ENCODE data around the gene CTNNBIP1. TPM values are rescaled to one million over a fixed set of nuclear protein-coding genes. Genes with fewer than 3 reads are reported as not detected.

The CTNNBIP1 gene
- total RNA-seq, 1 experiment from 2014 or later = 14.6 TPM

DNA sequence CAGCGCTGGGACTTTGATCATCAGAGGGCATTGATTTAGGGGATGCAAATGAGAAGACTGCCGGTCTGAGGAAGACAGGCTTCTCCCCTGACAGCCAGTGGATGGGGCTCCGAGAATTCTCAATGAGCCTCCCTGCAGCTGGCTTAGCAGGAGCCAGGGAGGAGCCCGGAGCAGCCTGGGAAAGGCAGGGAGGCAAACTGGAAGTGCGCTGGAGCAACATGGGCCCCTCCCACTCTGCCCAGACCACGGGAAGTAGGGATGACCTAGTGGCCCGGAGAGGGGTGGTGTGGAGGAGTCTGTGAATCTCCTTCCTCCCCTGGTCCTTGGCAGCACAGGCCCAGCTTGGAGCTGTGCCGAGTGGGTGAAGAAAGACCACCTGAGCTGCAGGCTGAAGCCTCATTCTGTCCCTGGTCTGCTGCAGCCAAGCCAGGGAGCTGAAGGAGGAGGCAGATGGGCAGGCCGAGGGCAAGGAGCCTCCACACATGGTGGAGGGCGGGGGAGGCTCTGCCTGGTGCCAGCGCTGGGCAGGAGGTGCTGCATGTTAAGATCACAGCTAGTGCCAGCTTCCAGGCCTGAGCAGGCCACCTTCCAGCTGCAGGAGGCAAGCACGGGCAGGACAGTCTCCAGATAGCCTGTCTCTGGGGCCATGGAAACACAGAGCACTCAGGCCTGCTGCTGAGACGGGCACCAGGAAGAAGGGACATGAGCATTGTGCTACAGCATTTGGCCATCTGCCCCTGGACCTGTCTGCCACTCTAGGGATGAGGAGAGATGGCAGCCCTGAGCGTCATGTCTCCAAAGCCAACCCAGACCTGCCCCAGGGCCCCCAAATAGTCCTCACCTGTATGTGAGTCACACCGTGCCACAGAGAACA is 74.1 kb downstream of the CTNNBIP1 start:
- H3K27me3 ChIP-seq (replicated peaks; ENCODE audit: insufficient read depth, low read depth, low read length, poor library complexity) = no peaks in the 10 kb centered on the region
- TF ChIP-seq, protein P1, sequence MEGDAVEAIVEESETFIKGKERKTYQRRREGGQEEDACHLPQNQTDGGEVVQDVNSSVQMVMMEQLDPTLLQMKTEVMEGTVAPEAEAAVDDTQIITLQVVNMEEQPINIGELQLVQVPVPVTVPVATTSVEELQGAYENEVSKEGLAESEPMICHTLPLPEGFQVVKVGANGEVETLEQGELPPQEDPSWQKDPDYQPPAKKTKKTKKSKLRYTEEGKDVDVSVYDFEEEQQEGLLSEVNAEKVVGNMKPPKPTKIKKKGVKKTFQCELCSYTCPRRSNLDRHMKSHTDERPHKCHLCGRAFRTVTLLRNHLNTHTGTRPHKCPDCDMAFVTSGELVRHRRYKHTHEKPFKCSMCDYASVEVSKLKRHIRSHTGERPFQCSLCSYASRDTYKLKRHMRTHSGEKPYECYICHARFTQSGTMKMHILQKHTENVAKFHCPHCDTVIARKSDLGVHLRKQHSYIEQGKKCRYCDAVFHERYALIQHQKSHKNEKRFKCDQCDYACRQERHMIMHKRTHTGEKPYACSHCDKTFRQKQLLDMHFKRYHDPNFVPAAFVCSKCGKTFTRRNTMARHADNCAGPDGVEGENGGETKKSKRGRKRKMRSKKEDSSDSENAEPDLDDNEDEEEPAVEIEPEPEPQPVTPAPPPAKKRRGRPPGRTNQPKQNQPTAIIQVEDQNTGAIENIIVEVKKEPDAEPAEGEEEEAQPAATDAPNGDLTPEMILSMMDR (conservative IDR thresholded peaks at IDR 0.05; ENCODE audit: low read depth, low read length) = no peak
- no peak for TF ChIP-seq EZH2 (IDR thresholded peaks at IDR 0.05; ENCODE audit: borderline replicate concordance, low read depth, low read length, poor library complexity, severe bottlenecking)
- no peaks in the 10 kb centered on the region for H3K9me3 ChIP-seq (ENCODE audit: low read depth, low read length, poor library complexity, severe bottlenecking)
- CTCF ChIA-PET = no interaction called here
- no TSS peak for BruUV-seq (replicated peaks)
- POLR2A ChIA-PET (ENCODE audit: low non-redundant PET) = no interaction called here
- H3K27ac ChIP-seq (ENCODE audit: low read depth, low read length, poor library complexity, severe bottlenecking) = no peak overlapping the region
- no peak for DNase-seq (ENCODE audit: low spot score)
- H3K4me3 ChIP-seq (ENCODE audit: low read depth, low read length, poor library complexity, severe bottlenecking) = no peak overlapping the region
- intact Hi-C loops (cut with micrococcal nuclease; ENCODE audit: unreplicated experiment) = no loop called here
- H3K36me3 ChIP-seq (ENCODE audit: insufficient read depth, low read length, poor library complexity, severe bottlenecking) = no peaks in the 10 kb centered on the region
- H3K4me1 ChIP-seq (ENCODE audit: insufficient read depth, low read length, poor library complexity, severe bottlenecking) = peaks cover 26% of the 10 kb centered on the region

DNA sequence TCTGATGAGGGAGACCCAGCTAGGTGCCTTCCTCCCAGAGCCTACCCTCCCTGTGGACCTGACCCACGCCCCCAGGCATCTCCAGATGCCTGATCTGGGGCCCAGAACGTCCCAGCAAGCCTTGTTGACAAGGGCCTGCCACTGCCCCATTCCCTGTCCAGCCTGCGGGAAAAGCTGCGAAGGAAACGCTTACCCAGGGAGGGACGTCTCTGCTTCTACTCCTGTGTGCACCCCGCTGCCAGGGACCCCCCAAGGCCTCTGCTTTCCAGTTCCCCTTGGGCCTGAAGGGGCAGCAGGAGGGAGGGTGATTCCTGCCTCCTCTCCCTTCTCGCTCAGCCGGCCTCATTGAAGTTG is 74.7 kb downstream of the CTNNBIP1 start:
- H3K4me1 ChIP-seq (ENCODE audit: insufficient read depth, low read length, poor library complexity, severe bottlenecking) = peaks cover 26% of the 10 kb centered on the region
- CTCF ChIA-PET = no interaction called here
- no peaks in the 10 kb centered on the region for H3K9me3 ChIP-seq (ENCODE audit: low read depth, low read length, poor library complexity, severe bottlenecking)
- POLR2A ChIA-PET (ENCODE audit: low non-redundant PET) = no interaction called here
- BruUV-seq (replicated peaks) = no TSS peak
- TF ChIP-seq, protein P1 (conservative IDR thresholded peaks at IDR 0.05; ENCODE audit: low read depth, low read length) = no peak
- TF ChIP-seq EZH2 (IDR thresholded peaks at IDR 0.05; ENCODE audit: borderline replicate concordance, low read depth, low read length, poor library complexity, severe bottlenecking) = no peak
- H3K27me3 ChIP-seq (replicated peaks; ENCODE audit: insufficient read depth, low read depth, low read length, poor library complexity) = no peaks in the 10 kb centered on the region
- H3K4me3 ChIP-seq (ENCODE audit: low read depth, low read length, poor library complexity, severe bottlenecking) = no peak overlapping the region
- no peaks in the 10 kb centered on the region for H3K36me3 ChIP-seq (ENCODE audit: insufficient read depth, low read length, poor library complexity, severe bottlenecking)
- H3K27ac ChIP-seq (ENCODE audit: low read depth, low read length, poor library complexity, severe bottlenecking) = no peak overlapping the region
- intact Hi-C loops (cut with micrococcal nuclease; ENCODE audit: unreplicated experiment) = no loop called here
- DNase-seq (ENCODE audit: low spot score) = no peak

DNA sequence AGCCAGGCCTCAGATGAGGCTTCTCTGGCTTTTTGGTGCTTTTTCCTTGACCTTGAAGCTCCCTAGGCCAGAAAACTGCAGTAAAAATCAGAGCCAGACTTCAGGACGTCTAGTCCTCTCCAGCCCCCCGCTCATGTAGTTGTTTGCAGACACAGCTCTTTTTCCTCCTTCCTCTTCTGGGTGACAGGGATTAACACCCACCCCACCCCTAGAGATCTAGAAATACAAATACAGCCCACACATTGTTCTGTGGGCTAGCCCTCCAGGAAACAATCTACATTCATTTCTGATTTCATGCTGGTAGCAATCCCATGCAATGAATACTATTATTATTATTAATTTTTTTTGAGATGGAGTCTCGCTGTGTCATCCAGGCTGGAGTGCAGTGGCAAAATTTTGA is 76.4 kb downstream of the CTNNBIP1 start:
- CTCF ChIA-PET = no interaction called here
- TF ChIP-seq, protein P1 (conservative IDR thresholded peaks at IDR 0.05; ENCODE audit: low read depth, low read length) = no peak
- TF ChIP-seq EZH2 (IDR thresholded peaks at IDR 0.05; ENCODE audit: borderline replicate concordance, low read depth, low read length, poor library complexity, severe bottlenecking) = no peak
- Histone ChIP-seq H3K36me3 (ENCODE audit: insufficient read depth, low read length, poor library complexity, severe bottlenecking) (no peaks in the 10 kb centered on the region), H3K9me3 (ENCODE audit: low read depth, low read length, poor library complexity, severe bottlenecking) (no peaks in the 10 kb centered on the region), H3K4me1 (ENCODE audit: insufficient read depth, low read length, poor library complexity, severe bottlenecking) (peaks cover 20% of the 10 kb centered on the region), H3K27me3 (replicated peaks; ENCODE audit: insufficient read depth, low read depth, low read length, poor library complexity) (no peaks in the 10 kb centered on the region), H3K27ac (ENCODE audit: low read depth, low read length, poor library complexity, severe bottlenecking) (no peak overlapping the region), H3K4me3 (ENCODE audit: low read depth, low read length, poor library complexity, severe bottlenecking) (no peak overlapping the region)
- no peak for DNase-seq (ENCODE audit: low spot score)
- BruUV-seq (replicated peaks) = no TSS peak
- intact Hi-C loops (cut with micrococcal nuclease; ENCODE audit: unreplicated experiment) = no loop called here
- POLR2A ChIA-PET (ENCODE audit: low non-redundant PET) = no interaction called here

Measured in A673 (cell line).